GM20000 (cell line): ENCODE data around the gene GLI1.

ENCODE experiments used
- DNase-seq: peaks from one replicate; pipeline ENCODE4 v3.0.0; 2012; ENCODE audit warnings: low spot score
- TF ChIP-seq, protein P1 (sequence below): IDR thresholded peaks from 2 replicates; pipeline ENCODE4 v1.5.1; 2012; ENCODE audit warnings: mild to moderate bottlenecking, control low read depth; ENCODE audit errors: extremely low read depth, missing control alignments

GLI1 gene

DNA sequence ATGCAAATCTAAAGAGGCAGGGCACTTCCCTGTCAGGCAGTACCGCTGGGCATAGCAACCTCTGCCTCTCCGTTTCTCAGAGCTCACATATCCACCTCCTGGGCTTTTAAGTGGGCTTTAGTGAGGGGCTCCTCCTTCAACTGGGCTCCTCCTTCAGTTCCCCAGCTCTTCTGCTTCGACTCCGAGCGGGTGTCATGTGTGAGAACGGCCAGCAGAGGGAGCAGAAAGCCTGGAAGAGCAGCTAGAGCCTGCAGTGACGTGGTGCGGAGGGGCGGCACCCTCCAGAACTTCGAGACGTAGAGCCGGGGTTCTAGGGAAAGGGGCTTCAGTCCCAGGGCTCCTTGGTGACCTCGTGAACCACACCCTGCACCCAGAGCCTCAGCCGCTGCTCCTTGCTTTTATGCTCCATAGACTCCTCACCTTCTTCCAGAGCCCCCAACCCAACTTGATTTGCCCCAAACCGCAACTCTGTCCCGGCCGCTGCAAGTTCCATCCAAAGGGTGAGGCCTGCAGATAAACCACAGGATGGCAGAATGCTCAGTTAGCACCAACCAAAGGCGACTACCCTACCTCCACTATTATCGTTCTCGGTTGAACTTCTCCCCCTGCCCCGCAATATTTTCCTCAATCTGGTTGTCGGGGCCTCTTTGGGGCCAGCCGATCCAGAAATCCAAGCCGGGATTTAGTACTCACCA, 383 bp upstream of the GLI1 start:
- DNase-seq = peak; percentile 87
- TF ChIP-seq, protein P1, sequence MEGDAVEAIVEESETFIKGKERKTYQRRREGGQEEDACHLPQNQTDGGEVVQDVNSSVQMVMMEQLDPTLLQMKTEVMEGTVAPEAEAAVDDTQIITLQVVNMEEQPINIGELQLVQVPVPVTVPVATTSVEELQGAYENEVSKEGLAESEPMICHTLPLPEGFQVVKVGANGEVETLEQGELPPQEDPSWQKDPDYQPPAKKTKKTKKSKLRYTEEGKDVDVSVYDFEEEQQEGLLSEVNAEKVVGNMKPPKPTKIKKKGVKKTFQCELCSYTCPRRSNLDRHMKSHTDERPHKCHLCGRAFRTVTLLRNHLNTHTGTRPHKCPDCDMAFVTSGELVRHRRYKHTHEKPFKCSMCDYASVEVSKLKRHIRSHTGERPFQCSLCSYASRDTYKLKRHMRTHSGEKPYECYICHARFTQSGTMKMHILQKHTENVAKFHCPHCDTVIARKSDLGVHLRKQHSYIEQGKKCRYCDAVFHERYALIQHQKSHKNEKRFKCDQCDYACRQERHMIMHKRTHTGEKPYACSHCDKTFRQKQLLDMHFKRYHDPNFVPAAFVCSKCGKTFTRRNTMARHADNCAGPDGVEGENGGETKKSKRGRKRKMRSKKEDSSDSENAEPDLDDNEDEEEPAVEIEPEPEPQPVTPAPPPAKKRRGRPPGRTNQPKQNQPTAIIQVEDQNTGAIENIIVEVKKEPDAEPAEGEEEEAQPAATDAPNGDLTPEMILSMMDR = peak; percentile 90

DNA sequence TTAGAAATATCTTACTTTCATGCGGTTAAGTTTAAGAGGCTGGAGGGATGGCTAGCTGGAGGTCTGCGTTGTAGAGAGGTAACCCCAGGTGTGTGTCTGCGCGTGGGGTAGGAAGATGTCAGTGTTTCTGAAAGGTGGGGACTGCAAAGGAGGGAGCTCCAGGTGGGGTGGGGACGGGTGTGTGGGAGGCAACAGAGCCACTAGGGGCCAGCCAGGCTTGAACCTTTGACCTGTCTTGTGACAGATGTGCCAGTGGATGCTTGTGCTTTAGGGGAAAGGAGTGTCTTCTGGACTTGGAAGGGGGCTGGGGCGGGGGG, 841 bp downstream of the GLI1 start:
- DNase-seq = peak; percentile 60
- TF ChIP-seq, protein P1 = no peak

DNA sequence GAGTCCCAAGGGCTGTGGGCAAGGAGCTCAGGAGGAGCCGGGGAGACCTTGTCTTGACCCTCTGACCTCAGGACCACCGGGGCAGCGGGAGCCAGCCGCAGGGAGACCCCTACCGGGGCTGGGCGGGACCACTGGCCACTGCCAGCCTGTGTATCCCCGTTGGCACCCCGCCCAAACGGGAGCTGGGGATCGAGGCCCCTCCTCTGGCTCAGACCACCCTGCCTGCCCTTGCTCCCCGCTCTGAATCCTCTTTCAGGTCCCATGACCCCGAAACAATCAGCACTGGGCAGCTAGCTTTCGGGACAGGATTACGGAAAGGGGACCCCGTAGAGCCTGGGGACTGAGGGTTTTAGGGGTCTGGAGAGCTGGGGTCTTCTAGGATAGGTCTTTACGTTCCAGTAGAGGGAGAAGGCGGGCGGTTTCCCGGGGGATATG, 1.3 kb downstream of the GLI1 start:
- TF ChIP-seq, protein P1 = no peak
- no peak for DNase-seq

DNA sequence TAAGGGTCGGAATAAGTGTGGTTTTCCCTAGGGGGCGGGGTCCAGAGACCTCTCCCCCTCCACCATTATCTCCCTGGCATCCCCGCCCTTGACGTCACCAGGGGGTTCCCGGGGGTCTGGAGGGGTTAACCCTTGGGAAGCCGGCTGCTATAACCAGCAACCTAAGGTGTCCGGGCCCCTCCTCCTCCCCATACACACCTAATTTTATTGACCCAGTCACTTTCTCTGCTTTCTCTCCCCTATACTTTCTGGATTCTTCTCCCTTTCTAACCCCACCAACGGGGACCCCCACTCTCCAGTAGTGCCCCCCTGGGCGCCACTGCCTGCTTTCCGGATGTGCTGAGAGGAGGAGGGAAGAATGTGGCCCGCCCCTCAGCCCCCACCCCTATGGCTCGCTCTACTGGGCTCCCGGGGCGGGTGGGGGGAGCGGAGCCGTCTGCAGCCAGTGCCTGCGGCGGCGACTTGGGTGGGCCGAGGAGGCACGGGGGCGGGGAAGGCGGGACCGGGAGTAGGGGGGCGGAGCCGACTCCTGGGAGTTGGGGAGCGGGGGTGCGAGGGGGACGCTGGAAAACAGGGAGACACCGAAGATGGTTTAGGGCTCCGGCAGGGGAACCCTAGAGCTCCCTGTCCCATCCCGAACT, 1.8 kb downstream of the GLI1 start:
- DNase-seq = peak; percentile 70
- TF ChIP-seq, protein P1 = no peak

DNA sequence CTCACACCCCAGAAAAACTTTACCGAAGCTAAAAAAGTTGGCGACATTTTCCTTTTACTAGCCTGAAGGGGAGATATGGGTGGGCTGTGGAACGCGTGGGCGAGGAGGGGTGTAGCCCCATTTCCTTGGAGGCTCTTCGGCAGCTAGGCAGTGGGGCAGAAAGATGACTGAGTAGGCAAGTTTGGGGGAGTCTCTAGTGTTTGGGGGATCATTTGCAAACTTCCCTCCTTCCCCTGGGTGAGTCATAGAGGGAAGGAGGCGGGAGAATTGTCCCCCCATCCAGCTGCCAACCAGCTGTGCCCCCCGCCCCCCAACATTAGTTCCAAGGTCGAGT, 2.3 kb downstream of the GLI1 start:
- DNase-seq = peak; percentile 56

DNA sequence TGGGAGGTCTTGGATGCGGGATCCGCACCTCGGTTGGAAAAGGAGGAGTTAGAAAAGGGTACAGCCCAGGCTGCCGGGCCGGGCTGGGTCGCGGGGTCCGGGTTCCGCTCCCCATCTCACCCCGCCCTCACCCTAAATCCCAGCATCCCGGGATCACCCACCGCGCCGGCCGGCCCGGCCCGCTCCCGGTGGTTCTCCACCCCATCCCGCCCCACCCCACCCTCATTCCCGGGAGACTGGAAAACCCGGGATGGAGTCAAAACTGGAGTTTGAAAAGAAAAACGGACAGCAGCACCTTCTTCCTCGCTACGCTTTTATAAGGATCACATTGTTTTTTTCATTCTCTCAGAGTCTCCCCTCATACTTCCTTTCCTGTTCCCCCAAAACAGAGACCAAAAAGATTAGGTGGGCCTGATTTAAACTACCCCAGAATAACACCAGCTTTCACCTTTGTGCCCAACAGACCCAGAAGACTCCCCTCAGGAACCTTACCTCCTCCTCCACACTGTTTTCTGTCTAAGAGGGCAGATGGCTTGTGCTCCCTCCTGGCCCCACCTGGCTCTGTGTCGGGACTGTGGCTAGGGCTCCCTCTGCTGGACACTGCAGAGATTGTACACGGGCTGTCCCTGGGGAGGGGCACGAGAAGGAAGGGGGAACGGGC, 2.8 kb downstream of the GLI1 start:
- peak; percentile 94 for DNase-seq
- TF ChIP-seq, protein P1 = peak; percentile 95

More for the DNA sequence above, 2.3 kb downstream of the GLI1 start:
- TF ChIP-seq, protein P1 = no peak

DNA sequence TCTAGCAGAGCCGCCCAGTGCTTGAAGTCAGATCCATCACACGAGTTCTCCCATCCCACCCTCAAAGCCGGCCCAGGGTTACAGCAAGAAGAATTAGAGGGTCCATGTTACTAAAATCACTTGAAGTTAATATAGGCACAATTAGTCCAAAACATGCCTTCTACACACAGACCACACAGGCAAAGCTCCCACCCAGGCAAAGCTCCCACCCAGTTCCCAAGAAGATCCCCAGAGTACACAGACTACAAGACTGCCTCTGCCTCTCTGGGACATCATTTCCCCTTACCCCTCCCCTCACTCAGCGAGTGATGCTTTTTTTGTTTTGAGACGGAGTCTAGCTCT, 3.3 kb downstream of the GLI1 start:
- no peak for DNase-seq
- TF ChIP-seq, protein P1 = no peak
